A549 (cell line): Measurements from ENCODE around the gene ITGAX. TPM values are rescaled to one million over a fixed set of nuclear protein-coding genes. Genes with fewer than 3 reads are reported as not detected.

ENCODE experiments used
- ATAC-seq, 2 experiments: fragments of 200-7000 bp in 1 of 2; fragments of >200 bp in 1 of 2; cut with Nextera tagmentation in 1 of 2; cut with Tn5 transposase in 1 of 2; 3 replicates each; pipeline versions ENCODE4 v1.8.0 to v1.9.1; 2018 to 2020; ENCODE audit warnings: mild to moderate bottlenecking in 1 of 2, moderate library complexity in 1 of 2
- CTCF ChIA-PET: fragments of 300-600 bp; sonication (Branson Sonifier 250); formaldehyde crosslinking; extraction: SDS; loops from one replicate; lab custom pipeline; 2021; ENCODE audit warnings: antibody characterized with exemption, inconsistent platforms; lab: Yijun Ruan, JAX
- POLR2A ChIA-PET: fragments of 350-600 bp; formaldehyde crosslinking; extraction: SDS; loops from one replicate; lab custom pipeline; 2021; ENCODE audit warnings: antibody characterized with exemption, inconsistent platforms; lab: Yijun Ruan, JAX
- DNase-seq, 2 experiments: peaks; one replicate each; pipeline versions ENCODE4 v3.0.0 to v3.0.0-alpha.2; 2011 to 2016; ENCODE audit warnings: low read depth in 1 of 2, low spot score in 1 of 2
- FAIRE-seq: peaks from 2 replicates; lab custom pipeline; 2011; peaks lifted over from hg19 to GRCh38; lab: Jason Lieb, UNC
- H3K27ac ChIP-seq, 2 experiments: fragments of >200 bp; sonication (Bioruptor Twin); formaldehyde crosslinking; 3 replicates each; pipeline ENCODE4 v1.5.1; 2016 to 2017
- H3K4me1 ChIP-seq: fragments of >200 bp; sonication (Bioruptor Twin); formaldehyde crosslinking; 3 replicates; pipeline ENCODE4 v1.6.1; 2016
- H3K4me2 ChIP-seq: fragments of >200 bp; sonication (Bioruptor Twin); formaldehyde crosslinking; 3 replicates; pipeline ENCODE4 v1.6.1; 2016
- H3K4me3 ChIP-seq: fragments of >200 bp; sonication (Bioruptor Twin); formaldehyde crosslinking; 3 replicates; pipeline ENCODE4 v1.5.1; 2016
- H3K9me3 ChIP-seq: fragments of >200 bp; sonication (Bioruptor Twin); formaldehyde crosslinking; 3 replicates; pipeline ENCODE4 v1.6.1; 2016
- BHLHE40 ChIP-seq: IDR thresholded peaks from 2 replicates; pipeline ENCODE4 v1.6.1; 2012; ENCODE audit warnings: low read depth, low read length, inconsistent platforms
- CBX8 ChIP-seq: fragments of 200-600 bp; sonication (generic); IDR thresholded peaks from 2 replicates; pipeline ENCODE4 v1.6.1; 2016
- CHD4 ChIP-seq: fragments of 200-600 bp; sonication (generic); IDR thresholded peaks from 2 replicates; pipeline ENCODE4 v1.6.1; 2016; ENCODE audit warnings: antibody characterized with exemption, mild to moderate bottlenecking, borderline replicate concordance
- EHMT2 ChIP-seq: fragments of 200-600 bp; sonication (generic); IDR thresholded peaks from 2 replicates; pipeline ENCODE4 v1.6.1; 2016; ENCODE audit warnings: antibody characterized with exemption, low read depth, mild to moderate bottlenecking, moderate library complexity
- ESRRA ChIP-seq: fragments of 150-350 bp; IDR thresholded peaks from 2 replicates; pipeline ENCODE4 v1.6.1; 2014; ENCODE audit warnings: mild to moderate bottlenecking, low read length, borderline replicate concordance
- FOSL2 ChIP-seq, 2 experiments: fragments of 450-650 bp in 1 of 2; fragments of >200 bp in 1 of 2; sonication (Bioruptor Twin) in 1 of 2; formaldehyde crosslinking; IDR thresholded peaks; 2 replicates each; pipeline versions ENCODE4 v1.5.0 to v1.6.1; 2016 to 2020; ENCODE audit warnings: mild to moderate bottlenecking in 1 of 2, moderate library complexity in 1 of 2
- HDAC2 ChIP-seq: fragments of 200-600 bp; sonication (generic); IDR thresholded peaks from 2 replicates; pipeline ENCODE4 v1.6.1; 2016
- HOXA7 ChIP-seq: fragments of 250-450 bp; sonication (Bioruptor Pico); IDR thresholded peaks from 2 replicates; pipeline ENCODE4 v1.5.0; 2020; ENCODE audit warnings: mild to moderate bottlenecking, moderate library complexity
- JUN ChIP-seq, 2 experiments: fragments of >200 bp; sonication (Bioruptor Twin); formaldehyde crosslinking; IDR thresholded peaks; 2 replicates in 1 of 2; 3 replicates in 1 of 2; pipeline ENCODE4 v1.6.1; 2016 to 2017
- MAFK ChIP-seq: fragments of 450-650 bp; IDR thresholded peaks from 2 replicates; pipeline ENCODE4 v1.6.1; 2014; ENCODE audit not compliant: partially characterized antibody
- MAZ ChIP-seq: fragments of 150-350 bp; IDR thresholded peaks from 2 replicates; pipeline ENCODE4 v1.6.1; 2014; ENCODE audit warnings: antibody characterized with exemption, low read depth, low read length, borderline replicate concordance
- NFE2L2 ChIP-seq: fragments of 150-350 bp; conservative IDR thresholded peaks from 2 replicates; pipeline ENCODE4 v1.6.1; 2014; ENCODE audit warnings: low read length
- NPAS2 ChIP-seq: fragments of 250-450 bp; sonication (Bioruptor Pico); IDR thresholded peaks from 2 replicates; pipeline ENCODE4 v1.8.0; 2022; ENCODE audit warnings: mild to moderate bottlenecking, moderate library complexity, borderline replicate concordance
- PHF8 ChIP-seq: fragments of 200-600 bp; sonication (generic); IDR thresholded peaks from 2 replicates; pipeline ENCODE4 v1.6.1; 2016; ENCODE audit warnings: low read depth, mild to moderate bottlenecking, antibody characterized with exemption, moderate library complexity, borderline replicate concordance
- RAD21 ChIP-seq, 2 experiments: fragments of >200 bp in 1 of 2; sonication (Bioruptor Twin) in 1 of 2; formaldehyde crosslinking in 1 of 2; IDR thresholded peaks in 1 of 2; conservative IDR thresholded peaks in 1 of 2; 2 replicates in 1 of 2; 3 replicates in 1 of 2; pipeline ENCODE4 v1.6.1; 2012 to 2018; ENCODE audit warnings: inconsistent platforms in 1 of 2
- SMC3 ChIP-seq: fragments of >200 bp; sonication (Bioruptor Twin); formaldehyde crosslinking; IDR thresholded peaks from 3 replicates; pipeline ENCODE4 v1.6.1; 2018; ENCODE audit warnings: inconsistent platforms
- SREBF2 ChIP-seq: fragments of 450-650 bp; IDR thresholded peaks from 2 replicates; pipeline ENCODE4 v1.6.1; 2014; ENCODE audit warnings: mild to moderate bottlenecking, moderate library complexity
- ZC3H11A ChIP-seq: fragments of 450-650 bp; IDR thresholded peaks from 2 replicates; pipeline ENCODE4 v1.6.1; 2014; ENCODE audit warnings: antibody characterized with exemption, mild to moderate bottlenecking
- ZFP36 ChIP-seq: fragments of 450-650 bp; IDR thresholded peaks from 2 replicates; pipeline ENCODE4 v1.6.1; 2014; ENCODE audit warnings: borderline replicate concordance; ENCODE audit not compliant: partially characterized antibody
- ZNF302 ChIP-seq: fragments of 250-450 bp; sonication (Bioruptor Pico); IDR thresholded peaks from 2 replicates; pipeline ENCODE4 v1.9.0; 2021; ENCODE audit warnings: inconsistent platforms, mild to moderate bottlenecking, moderate library complexity
- WGBS: methylation state at CpG from one replicate; pipeline ENCODE4 v1.1.6; 2017; ENCODE audit errors: missing lambda C conversion rate; 5-methylcytosine and 5-hydroxymethylcytosine counted together
- polyA plus RNA-seq, 4 experiments: library from polyadenylated mRNA; depleted of rRNA in 3 of 4; stranded (reverse); fragments of >200 nt; fragmentation: RNase III in 1 of 4; extraction: RNeasy Plus Mini Kit Qiagen cat#74134 plus additional on column Dnase treatment in 1 of 4; gene quantifications; 2 replicates in 3 of 4; 3 replicates in 1 of 4; pipeline ENCODE4 v1.2.3, GENCODE V29; 2011 to 2017
- TF ChIP-seq, protein P1 (sequence below): fragments of >200 bp; sonication (Bioruptor Twin); formaldehyde crosslinking; IDR thresholded peaks from 3 replicates; pipeline ENCODE4 v1.5.1; 2016
- TF ChIP-seq, protein P2 (sequence below): fragments of 450-650 bp; IDR thresholded peaks from 2 replicates; pipeline ENCODE4 v1.6.1; 2014; ENCODE audit warnings: antibody characterized with exemption
- TF ChIP-seq, protein P3 (sequence below): fragments of 250-450 bp; sonication (Bioruptor Pico); IDR thresholded peaks from 2 replicates; pipeline ENCODE4 v1.5.0; 2020; ENCODE audit warnings: low read depth, mild to moderate bottlenecking, moderate library complexity

The ITGAX gene
- polyA plus RNA-seq, 2 of the 4 experiments (the other 2 are of a cell fraction): 0.49 to 0.87 TPM

DNA sequence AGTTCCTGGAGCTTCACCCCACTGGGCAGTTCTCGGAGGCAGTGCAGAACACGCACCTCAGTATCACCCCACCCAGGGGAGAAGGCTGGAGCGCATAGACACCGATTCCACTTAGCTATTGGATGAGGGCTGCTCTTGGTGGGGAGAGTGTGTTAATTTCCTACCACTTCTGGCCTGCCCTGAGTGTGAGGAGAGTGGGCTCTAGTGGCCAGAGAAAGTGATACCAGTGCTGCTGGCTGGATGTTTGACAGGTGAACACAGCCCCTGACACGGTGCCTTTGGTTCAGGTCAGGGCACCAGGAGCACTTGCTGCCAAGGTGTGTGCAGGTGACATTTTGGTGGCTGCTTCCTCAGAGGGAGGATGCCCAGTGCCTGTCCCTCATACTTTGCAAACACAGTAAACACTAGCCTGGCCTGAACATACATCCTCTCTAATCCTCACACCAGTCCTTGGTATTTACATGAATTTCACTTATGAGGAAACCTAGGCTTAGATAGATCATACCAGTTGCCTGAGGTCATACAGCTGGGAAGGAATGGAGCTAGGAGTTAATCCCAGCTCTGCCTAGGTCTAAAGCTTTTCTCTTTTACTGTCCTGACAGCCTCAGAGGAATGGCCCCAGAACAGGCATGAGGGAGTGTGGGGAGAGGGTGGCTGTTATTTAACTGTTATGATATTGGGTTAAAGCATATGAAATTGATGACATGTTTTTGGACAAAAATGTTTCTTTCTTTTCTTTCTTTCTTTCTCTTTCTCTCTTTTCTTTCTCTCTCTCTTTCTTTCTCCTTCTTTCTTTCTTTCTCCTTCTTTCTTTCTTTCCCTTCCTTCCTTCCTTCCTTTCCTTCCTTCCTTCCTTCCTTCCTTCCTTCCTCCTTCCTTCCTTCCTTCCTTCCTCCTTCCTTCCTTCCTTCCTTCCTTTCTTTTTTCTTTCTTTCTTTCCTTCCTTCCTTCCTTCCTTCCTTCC lies 21.0 kb upstream of the ITGAX start:
- 17% methylated on average over 5 of the region's 5 CpGs for WGBS
- FAIRE-seq: no peak
- POLR2A ChIA-PET: interaction anchor here (1.1 to 1.3 kb wide), 2 partner anchors 125 to 154 kb away, joined by 3 to 7 read pairs; partner anchors contain the start of genes ARMC5 and FUS

DNA sequence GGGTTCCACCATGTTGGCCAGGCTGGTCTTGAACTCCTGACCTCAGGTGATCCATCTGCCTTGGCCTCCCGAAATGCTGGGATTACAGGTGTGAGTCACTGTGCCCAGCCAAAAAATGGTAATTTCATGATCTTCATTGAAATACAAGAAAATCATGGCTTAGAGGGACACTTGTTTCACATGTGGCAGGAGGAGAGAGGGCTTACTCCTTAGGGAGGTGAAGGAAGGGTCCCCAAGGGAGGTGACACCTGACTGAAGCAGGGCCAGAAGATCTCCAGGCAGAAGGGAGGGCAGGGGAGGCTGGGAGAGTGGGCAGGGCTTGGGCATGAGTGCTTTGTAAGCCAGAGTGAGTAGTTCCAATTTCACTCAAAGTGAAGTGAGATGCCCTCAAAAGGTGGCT lies 20.0 kb upstream of the ITGAX start:
- FAIRE-seq (no peak), DNase-seq (no peak)
- POLR2A ChIA-PET: no interaction called here
- Histone ChIP-seq H3K4me1 (no peaks in the 10 kb centered on the region), H3K27ac (no peak overlapping the region)
- WGBS: 30% methylated on average over 1 of the region's 1 CpG
- CTCF ChIA-PET: no interaction called here
- TF ChIP-seq, protein P1, sequence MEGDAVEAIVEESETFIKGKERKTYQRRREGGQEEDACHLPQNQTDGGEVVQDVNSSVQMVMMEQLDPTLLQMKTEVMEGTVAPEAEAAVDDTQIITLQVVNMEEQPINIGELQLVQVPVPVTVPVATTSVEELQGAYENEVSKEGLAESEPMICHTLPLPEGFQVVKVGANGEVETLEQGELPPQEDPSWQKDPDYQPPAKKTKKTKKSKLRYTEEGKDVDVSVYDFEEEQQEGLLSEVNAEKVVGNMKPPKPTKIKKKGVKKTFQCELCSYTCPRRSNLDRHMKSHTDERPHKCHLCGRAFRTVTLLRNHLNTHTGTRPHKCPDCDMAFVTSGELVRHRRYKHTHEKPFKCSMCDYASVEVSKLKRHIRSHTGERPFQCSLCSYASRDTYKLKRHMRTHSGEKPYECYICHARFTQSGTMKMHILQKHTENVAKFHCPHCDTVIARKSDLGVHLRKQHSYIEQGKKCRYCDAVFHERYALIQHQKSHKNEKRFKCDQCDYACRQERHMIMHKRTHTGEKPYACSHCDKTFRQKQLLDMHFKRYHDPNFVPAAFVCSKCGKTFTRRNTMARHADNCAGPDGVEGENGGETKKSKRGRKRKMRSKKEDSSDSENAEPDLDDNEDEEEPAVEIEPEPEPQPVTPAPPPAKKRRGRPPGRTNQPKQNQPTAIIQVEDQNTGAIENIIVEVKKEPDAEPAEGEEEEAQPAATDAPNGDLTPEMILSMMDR: no peak
- TF ChIP-seq BHLHE40: no peak
- TF ChIP-seq, protein P2, sequence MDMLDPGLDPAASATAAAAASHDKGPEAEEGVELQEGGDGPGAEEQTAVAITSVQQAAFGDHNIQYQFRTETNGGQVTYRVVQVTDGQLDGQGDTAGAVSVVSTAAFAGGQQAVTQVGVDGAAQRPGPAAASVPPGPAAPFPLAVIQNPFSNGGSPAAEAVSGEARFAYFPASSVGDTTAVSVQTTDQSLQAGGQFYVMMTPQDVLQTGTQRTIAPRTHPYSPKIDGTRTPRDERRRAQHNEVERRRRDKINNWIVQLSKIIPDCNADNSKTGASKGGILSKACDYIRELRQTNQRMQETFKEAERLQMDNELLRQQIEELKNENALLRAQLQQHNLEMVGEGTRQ: no peak
- TF ChIP-seq ZNF302 (CRISPR knock-in tag): no peak
- no peak for TF ChIP-seq PHF8
- no peak for TF ChIP-seq ZC3H11A
- TF ChIP-seq, protein P3, sequence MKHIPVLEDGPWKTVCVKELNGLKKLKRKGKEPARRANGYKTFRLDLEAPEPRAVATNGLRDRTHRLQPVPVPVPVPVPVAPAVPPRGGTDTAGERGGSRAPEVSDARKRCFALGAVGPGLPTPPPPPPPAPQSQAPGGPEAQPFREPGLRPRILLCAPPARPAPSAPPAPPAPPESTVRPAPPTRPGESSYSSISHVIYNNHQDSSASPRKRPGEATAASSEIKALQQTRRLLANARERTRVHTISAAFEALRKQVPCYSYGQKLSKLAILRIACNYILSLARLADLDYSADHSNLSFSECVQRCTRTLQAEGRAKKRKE (CRISPR knock-in tag): no peak
- no peak for TF ChIP-seq HOXA7
- TF ChIP-seq, all 56 proteins: peak for 0
- H3K4me2 ChIP-seq: no peak overlapping the region
- no peak for ATAC-seq
- no peaks in the 10 kb centered on the region for H3K9me3 ChIP-seq
- H3K4me3 ChIP-seq: no peak overlapping the region

More for the DNA sequence above, 21.0 kb upstream of the ITGAX start:
- H3K27ac ChIP-seq: no peak overlapping the region
- peak; percentile 91 to 94 for ATAC-seq
- H3K9me3 ChIP-seq: no peaks in the 10 kb centered on the region
- H3K4me3 ChIP-seq: no peak overlapping the region
- CTCF ChIA-PET: interaction anchor here (0.5 to 2.2 kb wide), 37 partner anchors 8 to 348 kb away, joined by 3 to 8 read pairs (median 3); partner anchors contain the start of genes TRIM72 and ZNF843
- no peaks in the 10 kb centered on the region for H3K4me1 ChIP-seq
- peak; percentile 42 to 73 for DNase-seq
- peak overlapping the region; percentile 14; the same call in 1 of the 3 replicates for H3K4me2 ChIP-seq
- TF ChIP-seq ESRRA (no peak), MAFK (no peak), CBX8 (no peak), MAZ (no peak), SMC3 (peak; percentile 50; the same call in 1 of the 3 replicates), RAD21 (conservative IDR thresholded peaks at IDR 0.05 in 1 of 2, IDR thresholded peaks at IDR 0.05 in 1 of 2) (peak; percentile 70 to 86)
- TF ChIP-seq, protein P1: peak; percentile 51

DNA sequence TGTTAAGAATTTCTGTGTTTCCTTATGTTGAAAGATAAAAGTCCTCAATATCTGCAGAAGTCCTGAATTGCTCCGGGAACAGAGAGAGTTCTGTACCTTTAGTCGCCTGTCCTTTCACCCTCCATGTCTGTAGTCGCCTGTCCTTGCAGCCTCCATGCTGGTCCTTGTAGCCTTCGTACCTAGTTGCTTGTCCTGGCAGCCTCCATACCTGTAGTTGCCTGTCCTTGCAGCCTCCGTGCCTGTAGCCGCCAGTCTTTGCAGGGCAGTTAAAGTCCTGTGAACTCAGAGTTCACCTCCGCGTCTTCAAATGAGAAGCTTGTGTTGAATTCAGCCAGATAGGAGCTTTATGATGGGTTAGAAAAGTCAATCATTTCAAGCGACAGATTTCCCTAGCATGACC lies 19.5 kb upstream of the ITGAX start:
- ChIA-PET POLR2A (no interaction called here), CTCF (no interaction called here)
- no peak for TF ChIP-seq JUN (IDR thresholded peaks at IDR 0.05)
- no peak for TF ChIP-seq NFE2L2
- TF ChIP-seq, protein P1: no peak
- no peak for TF ChIP-seq CHD4
- no peak for TF ChIP-seq FOSL2 (IDR thresholded peaks at IDR 0.05)
- TF ChIP-seq FOSL2 (CRISPR knock-in tag; IDR thresholded peaks at IDR 0.05): no peak
- TF ChIP-seq SREBF2: no peak
- no peak for TF ChIP-seq NPAS2 (CRISPR knock-in tag)
- TF ChIP-seq CBX8: no peak
- no peak for TF ChIP-seq HOXA7
- TF ChIP-seq ZFP36: no peak
- TF ChIP-seq EHMT2: no peak
- TF ChIP-seq BHLHE40: no peak
- no peak for TF ChIP-seq HDAC2
- Histone ChIP-seq H3K4me1 (no peaks in the 10 kb centered on the region), H3K4me2 (no peak overlapping the region), H3K4me3 (no peak overlapping the region), H3K9me3 (no peaks in the 10 kb centered on the region), H3K27ac (no peak overlapping the region)
- no peak for DNase-seq
- FAIRE-seq: no peak
- no peak for ATAC-seq
- WGBS: 55% methylated on average over 9 of the region's 9 CpGs
